ENCODE measurements around the gene PKIG. TPM values are rescaled to one million over a fixed set of nuclear protein-coding genes. Genes with fewer than 3 reads are reported as not detected.
A peak's percentile ranks its signal among the peaks of the same experiment; 100 is the strongest.

PKIG gene
- total RNA-seq, 1 experiment from 2014 or later: 66.3 TPM

DNA sequence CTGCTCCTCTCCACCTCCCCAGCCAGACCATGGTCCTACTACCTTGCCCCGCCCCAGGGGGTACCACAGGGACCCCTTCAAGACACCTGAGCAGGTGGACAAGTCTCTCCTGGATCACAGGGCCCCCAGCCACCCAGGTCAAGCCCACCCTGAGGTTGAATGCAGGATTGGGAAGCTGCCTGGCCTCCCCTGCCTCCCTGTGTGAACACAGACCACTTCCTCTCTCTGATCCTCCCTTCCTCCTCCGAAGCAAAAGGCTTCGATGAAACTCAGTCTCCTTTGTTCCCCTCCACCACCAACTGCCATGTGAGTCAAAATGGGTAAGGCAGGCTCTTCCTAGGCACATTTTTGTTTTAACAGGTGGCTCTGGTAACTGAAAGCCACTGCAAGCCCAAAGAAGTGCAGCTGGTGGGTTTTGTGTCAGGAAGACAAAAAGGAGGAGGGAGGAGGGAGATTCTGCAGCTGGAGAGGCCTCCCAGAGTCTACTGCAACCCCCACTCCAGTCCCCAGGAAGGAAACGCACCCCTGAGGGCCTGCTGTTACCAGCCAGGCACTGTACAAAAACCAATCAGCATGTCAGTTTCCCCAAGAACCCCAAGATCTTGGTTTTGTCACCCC lies 63.8 kb downstream of the PKIG start:
- POLR2A ChIA-PET: no interaction called here
- Histone ChIP-seq H3K4me3 (ENCODE audit: low read depth in 2 of 2, low read length in 2 of 2) (no peak overlapping the region), H3K36me3 (ENCODE audit: control insufficient read depth, insufficient read depth, low read length) (no peaks in the 10 kb centered on the region; the same call in 1 of the 2 replicates), H3K4me1 (ENCODE audit: control insufficient read depth, insufficient read depth, low read length) (peaks cover 56% of the 10 kb centered on the region), H3K27me3 (ENCODE audit: control insufficient read depth, insufficient read depth, low read length) (no peaks in the 10 kb centered on the region), H3K9me3 (ENCODE audit: control insufficient read depth, insufficient read depth, low read depth, low read length) (no peaks in the 10 kb centered on the region), H3K27ac (ENCODE audit: low read length) (peak overlapping the region; percentile 49)
- TF ChIP-seq TCF7L2 (IDR thresholded peaks at IDR 0.05; ENCODE audit: low read depth, low read length): no peak
- TF ChIP-seq, protein P1, sequence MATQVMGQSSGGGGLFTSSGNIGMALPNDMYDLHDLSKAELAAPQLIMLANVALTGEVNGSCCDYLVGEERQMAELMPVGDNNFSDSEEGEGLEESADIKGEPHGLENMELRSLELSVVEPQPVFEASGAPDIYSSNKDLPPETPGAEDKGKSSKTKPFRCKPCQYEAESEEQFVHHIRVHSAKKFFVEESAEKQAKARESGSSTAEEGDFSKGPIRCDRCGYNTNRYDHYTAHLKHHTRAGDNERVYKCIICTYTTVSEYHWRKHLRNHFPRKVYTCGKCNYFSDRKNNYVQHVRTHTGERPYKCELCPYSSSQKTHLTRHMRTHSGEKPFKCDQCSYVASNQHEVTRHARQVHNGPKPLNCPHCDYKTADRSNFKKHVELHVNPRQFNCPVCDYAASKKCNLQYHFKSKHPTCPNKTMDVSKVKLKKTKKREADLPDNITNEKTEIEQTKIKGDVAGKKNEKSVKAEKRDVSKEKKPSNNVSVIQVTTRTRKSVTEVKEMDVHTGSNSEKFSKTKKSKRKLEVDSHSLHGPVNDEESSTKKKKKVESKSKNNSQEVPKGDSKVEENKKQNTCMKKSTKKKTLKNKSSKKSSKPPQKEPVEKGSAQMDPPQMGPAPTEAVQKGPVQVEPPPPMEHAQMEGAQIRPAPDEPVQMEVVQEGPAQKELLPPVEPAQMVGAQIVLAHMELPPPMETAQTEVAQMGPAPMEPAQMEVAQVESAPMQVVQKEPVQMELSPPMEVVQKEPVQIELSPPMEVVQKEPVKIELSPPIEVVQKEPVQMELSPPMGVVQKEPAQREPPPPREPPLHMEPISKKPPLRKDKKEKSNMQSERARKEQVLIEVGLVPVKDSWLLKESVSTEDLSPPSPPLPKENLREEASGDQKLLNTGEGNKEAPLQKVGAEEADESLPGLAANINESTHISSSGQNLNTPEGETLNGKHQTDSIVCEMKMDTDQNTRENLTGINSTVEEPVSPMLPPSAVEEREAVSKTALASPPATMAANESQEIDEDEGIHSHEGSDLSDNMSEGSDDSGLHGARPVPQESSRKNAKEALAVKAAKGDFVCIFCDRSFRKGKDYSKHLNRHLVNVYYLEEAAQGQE (IDR thresholded peaks at IDR 0.05; ENCODE audit: insufficient read depth in 1 of 2, low read depth in 2 of 2, low read length in 1 of 2): no peak
- TF ChIP-seq, protein P2, sequence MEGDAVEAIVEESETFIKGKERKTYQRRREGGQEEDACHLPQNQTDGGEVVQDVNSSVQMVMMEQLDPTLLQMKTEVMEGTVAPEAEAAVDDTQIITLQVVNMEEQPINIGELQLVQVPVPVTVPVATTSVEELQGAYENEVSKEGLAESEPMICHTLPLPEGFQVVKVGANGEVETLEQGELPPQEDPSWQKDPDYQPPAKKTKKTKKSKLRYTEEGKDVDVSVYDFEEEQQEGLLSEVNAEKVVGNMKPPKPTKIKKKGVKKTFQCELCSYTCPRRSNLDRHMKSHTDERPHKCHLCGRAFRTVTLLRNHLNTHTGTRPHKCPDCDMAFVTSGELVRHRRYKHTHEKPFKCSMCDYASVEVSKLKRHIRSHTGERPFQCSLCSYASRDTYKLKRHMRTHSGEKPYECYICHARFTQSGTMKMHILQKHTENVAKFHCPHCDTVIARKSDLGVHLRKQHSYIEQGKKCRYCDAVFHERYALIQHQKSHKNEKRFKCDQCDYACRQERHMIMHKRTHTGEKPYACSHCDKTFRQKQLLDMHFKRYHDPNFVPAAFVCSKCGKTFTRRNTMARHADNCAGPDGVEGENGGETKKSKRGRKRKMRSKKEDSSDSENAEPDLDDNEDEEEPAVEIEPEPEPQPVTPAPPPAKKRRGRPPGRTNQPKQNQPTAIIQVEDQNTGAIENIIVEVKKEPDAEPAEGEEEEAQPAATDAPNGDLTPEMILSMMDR (IDR thresholded peaks at IDR 0.05): no peak
- TF ChIP-seq SIN3A (IDR thresholded peaks at IDR 0.05; ENCODE audit: borderline replicate concordance, insufficient read depth, low read depth, low read length): no peak
- TF ChIP-seq POLR2AphosphoS5 (IDR thresholded peaks at IDR 0.05; ENCODE audit: low read depth, low read length): no peak
- in situ Hi-C loops (cut with HindIII; ENCODE audit: low pct_unique_long_range_greater_than_20kb, low sequenced_read_pairs): no loop called here
- no peak for ATAC-seq
- DNase-seq (ENCODE audit: low read depth, low spot score): no peak
- CTCF ChIA-PET: no interaction called here
- BruUV-seq (replicated peaks): no TSS peak
- intact Hi-C loops (cut with micrococcal nuclease; ENCODE audit: unreplicated experiment): no loop called here

- ChIA-PET POLR2A (no interaction called here), CTCF (interaction anchor here (0.6 kb wide), 1 partner anchor 264 kb away, joined by 11 read pairs; no protein-coding TSS in a partner anchor)
- ATAC-seq: no peak
- Histone ChIP-seq H3K36me3 (ENCODE audit: control insufficient read depth, insufficient read depth, low read length) (no peaks in the 10 kb centered on the region; the same call in 1 of the 2 replicates), H3K27me3 (ENCODE audit: control insufficient read depth, insufficient read depth, low read length) (no peaks in the 10 kb centered on the region), H3K9me3 (ENCODE audit: control insufficient read depth, insufficient read depth, low read depth, low read length) (no peaks in the 10 kb centered on the region), H3K4me1 (ENCODE audit: control insufficient read depth, insufficient read depth, low read length) (peaks cover 56% of the 10 kb centered on the region), H3K4me3 (ENCODE audit: low read depth in 2 of 2, low read length in 2 of 2) (no peak overlapping the region), H3K27ac (ENCODE audit: low read length) (peak overlapping the region; percentile 49)
- no peak for TF ChIP-seq SIN3A (IDR thresholded peaks at IDR 0.05; ENCODE audit: borderline replicate concordance, insufficient read depth, low read depth, low read length)
- no peak for TF ChIP-seq TCF7L2 (IDR thresholded peaks at IDR 0.05; ENCODE audit: low read depth, low read length)
- DNase-seq (ENCODE audit: low read depth, low spot score): no peak
- in situ Hi-C loops (cut with HindIII; ENCODE audit: low pct_unique_long_range_greater_than_20kb, low sequenced_read_pairs): no loop called here
- intact Hi-C loops (cut with micrococcal nuclease; ENCODE audit: unreplicated experiment): no loop called here
- BruUV-seq (replicated peaks): no TSS peak
These were observed 64.4 kb downstream of the PKIG start for GRCh38 chr20:44646641-44647274.

- CTCF ChIA-PET: no interaction called here
- no peaks in the 10 kb centered on the region for H3K9me3 ChIP-seq (ENCODE audit: control insufficient read depth, insufficient read depth, low read depth, low read length)
- no TSS peak for BruUV-seq (replicated peaks)
- H3K4me3 ChIP-seq (ENCODE audit: low read depth in 2 of 2, low read length in 2 of 2): no peak overlapping the region
- no peaks in the 10 kb centered on the region; the same call in 1 of the 2 replicates for H3K36me3 ChIP-seq (ENCODE audit: control insufficient read depth, insufficient read depth, low read length)
- no peak overlapping the region for H3K27ac ChIP-seq (ENCODE audit: low read length)
- POLR2A ChIA-PET: no interaction called here
- in situ Hi-C loops (cut with HindIII; ENCODE audit: low pct_unique_long_range_greater_than_20kb, low sequenced_read_pairs): no loop called here
- H3K4me1 ChIP-seq (ENCODE audit: control insufficient read depth, insufficient read depth, low read length): peaks cover 44% of the 10 kb centered on the region
- TF ChIP-seq, protein P2 (IDR thresholded peaks at IDR 0.05): no peak
- no peak for TF ChIP-seq POLR2AphosphoS5 (IDR thresholded peaks at IDR 0.05; ENCODE audit: low read depth, low read length)
- no peak for TF ChIP-seq SIN3A (IDR thresholded peaks at IDR 0.05; ENCODE audit: borderline replicate concordance, insufficient read depth, low read depth, low read length)
- no peak for TF ChIP-seq TCF7L2 (IDR thresholded peaks at IDR 0.05; ENCODE audit: low read depth, low read length)
- TF ChIP-seq, protein P1 (IDR thresholded peaks at IDR 0.05; ENCODE audit: insufficient read depth in 1 of 2, low read depth in 2 of 2, low read length in 1 of 2): no peak
- ATAC-seq (no peak), DNase-seq (ENCODE audit: low read depth, low spot score) (no peak)
- intact Hi-C loops (cut with micrococcal nuclease; ENCODE audit: unreplicated experiment): no loop called here
- H3K27me3 ChIP-seq (ENCODE audit: control insufficient read depth, insufficient read depth, low read length): no peaks in the 10 kb centered on the region
These were observed 65.7 kb downstream of the PKIG start for GRCh38 chr20:44648068-44648467.

All from Panc1 (cell line).